ENCODE data around the gene TMEM69. TPM values are rescaled to one million over a fixed set of nuclear protein-coding genes. Genes with fewer than 3 reads are reported as not detected.

TMEM69 gene
- total and polyA plus RNA-seq, 2 donors (not counting 3 experiments of a cell fraction or from before 2014, with no cell fraction given) = 25.6 to 56.2 TPM

Other genes with a start within 250 kb of the TMEM69 start
- gene TESK2, start 197.0 kb upstream of the TMEM69 start, total RNA-seq = 2.1 and 2.2 TPM in 2 replicates
- 2.3 and 2.6 TPM in 2 replicates for gene TESK2, start 197.0 kb upstream of the TMEM69 start, polyA plus RNA-seq
- gene CCDC163, start 188.1 kb upstream of the TMEM69 start, total RNA-seq = 2.0 and 2.6 TPM in 2 replicates
- gene CCDC163, start 188.1 kb upstream of the TMEM69 start, polyA plus RNA-seq = 2.3 and 2.7 TPM in 2 replicates
- gene MMACHC, start 187.9 kb upstream of the TMEM69 start, total RNA-seq = 6.0 and 6.9 TPM in 2 replicates
- gene MMACHC, start 187.9 kb upstream of the TMEM69 start, polyA plus RNA-seq = 4.6 and 4.7 TPM in 2 replicates
- gene PRDX1, start 166.3 kb upstream of the TMEM69 start, total RNA-seq = 681 and 685 TPM in 2 replicates
- 500 and 622 TPM in 2 replicates for gene PRDX1, start 166.3 kb upstream of the TMEM69 start, polyA plus RNA-seq
- 166 and 172 TPM in 2 replicates for gene AKR1A1, start 137.4 kb upstream of the TMEM69 start, total RNA-seq
- gene AKR1A1, start 137.4 kb upstream of the TMEM69 start, polyA plus RNA-seq = 216 and 227 TPM in 2 replicates
- gene NASP, start 104.1 kb upstream of the TMEM69 start, total RNA-seq = 149 and 157 TPM in 2 replicates
- gene NASP, start 104.1 kb upstream of the TMEM69 start, polyA plus RNA-seq = 59.7 and 101 TPM in 2 replicates
- gene CCDC17, start 64.1 kb upstream of the TMEM69 start, total RNA-seq = 3.5 and 3.6 TPM in 2 replicates
- gene CCDC17, start 64.1 kb upstream of the TMEM69 start, polyA plus RNA-seq = 1.2 and 1.3 TPM in 2 replicates
- 88.8 and 89.7 TPM in 2 replicates for gene GPBP1L1, start 1.6 kb upstream of the TMEM69 start, total RNA-seq
- gene GPBP1L1, start 1.6 kb upstream of the TMEM69 start, polyA plus RNA-seq = 32.4 and 35.0 TPM in 2 replicates
- 6.3 and 7.2 TPM in 2 replicates for gene IPP, start 62.5 kb downstream of the TMEM69 start, total RNA-seq
- 1.2 and 2.1 TPM in 2 replicates for gene IPP, start 62.5 kb downstream of the TMEM69 start, polyA plus RNA-seq
- gene MAST2, start 115.4 kb downstream of the TMEM69 start, total RNA-seq = 33.8 and 41.2 TPM in 2 replicates
- 25.0 and 27.4 TPM in 2 replicates for gene MAST2, start 115.4 kb downstream of the TMEM69 start, polyA plus RNA-seq

Data from endothelial cell of umbilical vein (primary cell).